Gastrocnemius medialis (tissue), 4 donors: ENCODE results near the gene TATDN3.

ENCODE experiments used
- CTCF ChIP-seq, 5 experiments: fragments of 450-650 bp in 3 of 5; fragments of 200-600 bp in 2 of 5; sonication (generic) in 2 of 5; IDR thresholded peaks in 4 of 5; conservative IDR thresholded peaks in 1 of 5; 1 replicate in 4 of 5; 2 replicates in 1 of 5; pipeline ENCODE4 v1.5.1; 2016 to 2019; ENCODE audit warnings: antibody characterized with exemption in 5 of 5, mild to moderate bottlenecking in 3 of 5, moderate library complexity in 3 of 5
- POLR2A ChIP-seq, 2 donors: fragments of 450-650 bp; IDR thresholded peaks; one replicate each; pipeline ENCODE4 v1.6.1; 2017; ENCODE audit warnings: antibody characterized with exemption in 2 of 2, mild to moderate bottlenecking in 2 of 2, moderate library complexity in 2 of 2

DNA sequence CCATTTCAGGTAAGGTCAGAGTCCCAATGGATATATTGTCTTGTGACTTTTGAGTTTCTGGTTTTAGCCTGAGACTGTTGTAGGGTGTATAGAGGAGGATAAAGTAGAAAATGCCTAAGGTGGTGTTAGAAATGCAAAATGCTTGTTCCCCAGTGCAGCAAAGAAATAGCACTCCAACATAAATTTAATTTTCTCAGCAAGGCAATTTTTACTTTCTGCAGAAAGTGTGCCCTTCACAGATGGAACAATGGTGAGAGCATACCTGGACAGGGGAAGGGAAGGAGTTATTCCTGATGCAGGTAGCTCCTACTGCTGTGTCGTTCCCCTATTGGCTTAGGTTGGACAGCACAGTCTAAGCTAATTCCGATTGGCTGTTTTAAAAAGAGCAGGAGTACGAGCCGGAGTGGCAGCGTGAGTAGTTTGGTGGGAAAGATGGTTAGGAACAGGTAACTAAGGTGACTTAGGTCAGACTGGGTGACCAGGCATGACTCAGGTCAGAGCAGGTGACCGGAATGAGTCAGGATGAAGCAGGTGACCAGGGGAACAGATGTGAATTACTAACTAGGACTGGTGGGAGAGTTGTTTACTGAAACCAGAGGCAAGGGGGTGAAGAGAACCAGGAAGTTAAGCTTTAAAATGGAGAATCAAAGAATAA is 34.2 kb downstream of the TATDN3 start:
- no peak for TF ChIP-seq CTCF (IDR thresholded peaks at IDR 0.05 in 4 of 5, conservative IDR thresholded peaks at IDR 0.05 in 1 of 5)
- TF ChIP-seq POLR2A (IDR thresholded peaks at IDR 0.05), result no peak
